Bronchial epithelial cell (primary cell): Measurements from ENCODE around the gene UGT1A6. TPM values are rescaled to one million over a fixed set of nuclear protein-coding genes. Genes with fewer than 3 reads are reported as not detected.
A peak's percentile ranks its signal among the peaks of the same experiment; 100 is the strongest.
"Not testable (repeated sequence)": the region's sequence is repeated elsewhere in the genome, so short reads cannot be mapped to it uniquely, and the experiment has no call there.

Experiments used
- DNase-seq: peaks from one replicate; pipeline ENCODE4 v3.0.0-alpha.2; 2010; ENCODE audit warnings: low read depth
- FAIRE-seq: peaks from 2 replicates; lab custom pipeline; 2011; peaks lifted over from hg19 to GRCh38; lab: Jason Lieb, UNC
- H3K27me3 ChIP-seq: 2 replicates; pipeline ENCODE4 v1.5.1; 2011; ENCODE audit warnings: low read length; ENCODE audit not compliant: control insufficient read depth, insufficient read depth
- H3K36me3 ChIP-seq: 2 replicates; pipeline ENCODE4 v1.5.1; 2011; ENCODE audit warnings: low read length; ENCODE audit not compliant: control insufficient read depth, insufficient read depth
- H3K4me3 ChIP-seq: 2 replicates; pipeline ENCODE4 v1.5.1; 2011; ENCODE audit warnings: mild to moderate bottlenecking, low read depth, low read length, control low read depth
- CTCF ChIP-seq: IDR thresholded peaks from 2 replicates; pipeline ENCODE4 v1.5.1; 2011; ENCODE audit warnings: mild to moderate bottlenecking, moderate library complexity, low read length, control low read depth, inconsistent platforms; ENCODE audit not compliant: insufficient read depth, severe bottlenecking
- total RNA-seq: library from RNA; depleted of rRNA; stranded (reverse); fragments of >200 nt; gene quantifications from 2 replicates; pipeline ENCODE4 v1.2.1, GENCODE V29; 2014

UGT1A6 gene
- total RNA-seq, 1 donor from 2014 or later, result 12.9 TPM

DNA sequence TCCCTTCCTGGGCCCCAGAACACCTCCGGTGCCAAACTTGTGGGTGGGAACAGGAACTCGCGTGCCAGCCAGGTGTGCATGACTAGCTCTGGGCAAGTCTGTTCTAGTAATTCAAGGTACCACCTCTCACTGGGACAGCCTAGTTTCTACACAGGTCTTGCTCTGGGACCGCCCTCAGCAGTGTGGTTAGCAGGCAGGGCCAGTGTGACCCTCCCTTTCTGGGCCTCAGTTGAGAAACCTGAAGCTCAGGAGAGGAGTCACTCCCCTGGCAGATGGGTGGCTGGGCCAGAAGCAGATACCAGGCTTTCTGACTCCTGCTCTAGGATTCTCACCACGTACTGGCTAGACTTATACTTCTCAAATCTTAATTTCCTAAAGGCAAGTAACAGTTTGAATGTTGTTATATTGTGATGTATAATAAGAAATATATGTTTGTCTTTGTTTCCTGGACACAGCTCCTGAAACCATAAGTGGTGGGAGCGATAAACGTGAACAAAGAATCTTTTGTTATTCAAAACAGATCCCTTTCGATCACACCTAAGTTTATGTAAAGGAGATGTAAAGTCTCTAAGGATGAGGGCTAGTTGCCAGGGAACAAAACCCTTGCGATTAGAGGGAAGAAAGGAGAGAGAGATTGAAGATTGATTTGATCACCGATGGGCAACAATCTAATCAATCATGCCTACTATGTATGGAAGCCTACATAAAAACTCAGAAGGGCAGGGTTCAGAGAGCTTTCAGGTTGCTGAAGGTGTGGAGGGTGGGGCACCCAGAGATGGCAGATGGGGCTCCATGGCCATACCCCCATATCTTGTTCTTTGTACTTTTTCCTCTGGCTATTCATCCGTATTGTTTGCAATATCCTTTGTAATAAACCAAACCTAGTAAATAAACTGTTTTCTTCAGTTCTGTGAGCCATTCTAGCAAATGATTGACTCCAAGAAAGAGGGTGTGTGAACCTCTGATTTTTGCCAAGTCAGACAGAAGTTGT is 952 bp upstream of the UGT1A6 start:
- H3K27me3 ChIP-seq, result no peaks in the 10 kb centered on the region
- no peak for TF ChIP-seq CTCF
- H3K36me3 ChIP-seq, result no peaks in the 10 kb centered on the region
- DNase-seq (peak; percentile 99), FAIRE-seq (peak; percentile 99)
- H3K4me3 ChIP-seq, result peak overlapping the region; percentile 61

GRCh38 chr2:233693963-233694362 is 1.3 kb downstream of the UGT1A6 start:
- no peak for DNase-seq
- Histone ChIP-seq H3K36me3 (no peaks in the 10 kb centered on the region), H3K4me3 (peak overlapping the region; percentile 61), H3K27me3 (no peaks in the 10 kb centered on the region)
- no peak for TF ChIP-seq CTCF
- FAIRE-seq, result peak; percentile 43

DNA sequence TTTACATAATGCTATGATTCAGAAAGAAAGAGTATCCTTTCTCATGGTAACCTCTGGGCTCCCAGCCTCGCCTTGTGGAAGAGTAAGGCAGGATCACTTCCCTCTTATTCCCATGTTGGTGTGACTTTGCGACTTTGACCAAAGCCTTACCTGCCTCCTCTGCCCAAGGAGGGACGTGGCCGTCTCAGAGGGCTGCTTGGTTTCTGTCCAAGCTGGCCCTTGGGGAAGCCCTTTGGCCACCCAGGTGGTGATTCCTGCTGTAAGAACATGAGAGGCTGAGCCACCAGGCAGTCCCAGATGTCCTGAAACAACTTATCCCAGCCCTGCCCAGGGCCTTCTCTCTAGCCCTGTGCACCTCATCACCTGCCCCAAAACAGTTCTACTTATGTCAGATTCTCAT is 6.0 kb downstream of the UGT1A6 start:
- no peak for TF ChIP-seq CTCF
- DNase-seq, result no peak
- Histone ChIP-seq H3K27me3 (no peaks in the 10 kb centered on the region), H3K4me3 (no peak overlapping the region), H3K36me3 (no peaks in the 10 kb centered on the region)
- FAIRE-seq, result no peak

GRCh38 chr2:233699424-233700027 is 6.8 kb downstream of the UGT1A6 start:
- TF ChIP-seq CTCF, result no peak
- peak; percentile 85 for FAIRE-seq
- Histone ChIP-seq H3K4me3 (no peak overlapping the region), H3K27me3 (no peaks in the 10 kb centered on the region), H3K36me3 (no peaks in the 10 kb centered on the region)
- no peak for DNase-seq

GRCh38 chr2:233700028-233700635 is 7.4 kb downstream of the UGT1A6 start:
- FAIRE-seq, result no peak
- Histone ChIP-seq H3K4me3 (no peak overlapping the region), H3K27me3 (no peaks in the 10 kb centered on the region), H3K36me3 (no peaks in the 10 kb centered on the region)
- TF ChIP-seq CTCF, result no peak
- no peak for DNase-seq

DNA sequence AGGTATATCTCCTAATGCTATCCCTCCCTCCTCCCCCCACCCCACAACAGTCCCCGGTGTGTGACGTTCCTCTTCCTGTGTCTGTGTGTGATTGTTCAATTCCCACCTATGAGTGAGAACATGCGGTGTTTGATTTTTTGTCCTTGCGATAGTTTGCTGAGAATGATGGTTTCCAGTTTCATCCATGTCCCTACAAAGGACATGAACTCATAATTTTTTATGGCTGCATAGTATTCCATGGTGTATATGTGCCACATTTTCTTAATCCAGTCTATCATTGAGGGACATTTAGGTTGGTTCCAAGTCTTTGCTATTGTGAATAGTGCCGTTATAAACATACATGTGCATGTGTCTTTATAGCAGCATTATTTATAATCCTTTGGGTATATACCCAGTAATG is 8.2 kb downstream of the UGT1A6 start:
- H3K27me3 ChIP-seq, FAIRE-seq, DNase-seq, H3K36me3 ChIP-seq, H3K4me3 ChIP-seq: not testable (repeated sequence)
